CD4-positive, alpha-beta T cell treated with Interleukin-4 for 4 hours (primary cell): ENCODE measurements around the gene ARHGEF11.

Experiments used
- DNase-seq: peaks from one replicate; pipeline ENCODE4 v3.0.0-alpha.2; 2020

ARHGEF11 gene

DNA sequence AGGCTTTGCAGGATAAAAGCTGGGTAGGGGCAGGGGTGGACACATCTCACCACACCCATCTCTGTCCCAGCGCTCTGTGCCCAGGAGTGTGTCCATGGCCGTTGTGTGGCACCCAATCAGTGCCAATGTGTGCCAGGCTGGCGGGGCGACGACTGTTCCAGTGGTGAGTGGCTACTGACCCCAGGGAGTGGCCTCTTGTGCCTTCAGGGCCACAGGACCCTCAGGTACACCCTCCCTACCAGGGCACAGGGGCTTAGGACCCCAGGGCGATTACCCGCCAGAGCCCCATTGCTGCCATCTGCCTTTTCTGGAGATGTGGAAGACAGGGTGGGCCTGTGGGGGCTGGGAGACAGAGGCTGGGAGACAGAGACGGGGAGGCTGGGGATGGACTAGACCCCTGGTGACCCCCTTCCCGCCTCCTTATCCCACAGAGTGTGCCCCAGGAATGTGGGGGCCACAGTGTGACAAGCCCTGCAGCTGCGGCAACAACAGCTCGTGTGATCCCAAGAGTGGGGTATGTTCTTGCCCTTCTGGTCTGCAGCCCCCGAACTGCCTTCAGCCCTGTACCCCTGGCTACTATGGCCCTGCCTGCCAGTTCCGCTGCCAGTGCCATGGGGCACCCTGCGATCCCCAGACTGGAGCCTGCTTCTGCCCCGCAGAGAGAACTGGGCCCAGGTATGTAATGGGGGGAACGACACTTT, 139.2 kb downstream of the ARHGEF11 start:
- no peak for DNase-seq

DNA sequence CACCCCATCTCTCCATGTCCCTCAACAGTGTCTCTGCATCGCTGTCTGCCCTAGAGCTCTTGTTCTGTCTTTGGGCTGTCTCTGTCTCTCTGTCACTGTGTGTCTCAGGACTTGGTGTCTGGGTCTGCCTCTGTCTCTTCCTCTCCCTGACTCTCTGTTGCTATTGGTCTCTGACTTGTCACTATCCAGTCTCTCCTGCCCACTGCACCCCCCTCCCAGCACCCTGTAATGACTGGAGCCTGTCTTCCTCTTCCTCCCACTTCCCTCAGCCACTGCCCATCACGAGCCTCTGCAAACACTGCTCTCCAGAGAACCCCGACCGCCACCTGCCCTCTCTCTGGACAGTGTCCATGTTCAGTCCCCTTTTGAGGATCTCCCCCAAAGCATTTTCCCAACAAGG, 139.9 kb downstream of the ARHGEF11 start:
- DNase-seq: no peak

DNA sequence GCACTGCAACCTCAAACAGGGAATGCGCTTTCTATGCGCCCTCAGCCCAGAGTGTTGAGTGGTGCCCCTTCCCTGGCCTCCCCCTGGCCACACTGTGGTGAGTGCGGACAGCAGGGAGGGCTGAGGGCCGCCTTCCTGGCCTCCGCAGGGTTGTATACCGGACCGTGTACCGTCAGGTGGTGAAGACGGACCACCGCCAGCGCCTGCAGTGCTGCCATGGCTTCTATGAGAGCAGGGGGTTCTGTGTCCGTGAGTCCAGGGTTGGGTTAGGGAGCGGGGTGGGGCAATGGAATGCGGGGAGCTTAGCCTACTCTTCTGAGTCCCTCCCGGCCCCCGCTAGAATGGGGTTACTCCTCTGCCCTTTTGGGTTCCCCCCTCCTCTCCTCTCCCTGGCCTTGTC, 140.4 kb downstream of the ARHGEF11 start:
- no peak for DNase-seq

DNA sequence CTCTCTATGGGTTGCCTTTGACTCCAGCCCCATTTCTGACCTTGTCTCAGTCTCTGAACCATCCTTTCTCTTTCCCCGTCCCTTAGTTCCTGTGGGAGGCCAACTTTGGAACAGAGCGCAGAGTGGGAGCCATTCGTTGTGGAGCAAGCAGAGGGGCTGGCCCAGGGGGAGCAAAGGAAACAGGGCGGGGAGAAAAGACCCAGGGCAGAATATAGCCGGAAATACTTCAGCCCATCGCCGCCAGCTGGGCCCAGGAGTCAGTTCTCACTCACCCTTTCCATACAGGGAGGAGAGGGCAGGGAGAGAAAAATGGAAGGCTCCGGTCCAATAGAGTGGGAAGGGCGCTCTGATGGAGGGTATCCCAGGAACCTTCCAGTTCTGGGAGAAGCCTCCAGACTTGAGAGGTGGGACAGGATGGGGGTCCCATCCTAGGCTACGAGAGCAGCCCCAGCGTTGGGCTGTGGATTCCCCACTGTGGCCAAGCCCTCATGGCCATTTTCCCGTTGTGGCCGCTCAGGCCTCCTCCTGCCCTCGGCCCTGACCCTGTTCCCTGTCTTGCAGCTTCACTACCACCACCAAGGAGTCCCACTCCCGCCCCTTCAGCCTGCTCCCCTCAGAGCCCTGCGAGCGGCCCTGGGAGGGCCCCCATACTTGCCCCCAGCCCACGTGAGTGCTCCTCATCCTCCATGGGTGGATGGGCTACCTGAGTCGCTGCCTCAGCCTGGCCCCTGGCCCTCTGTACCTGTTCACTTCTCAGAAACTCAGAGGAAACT, 141.2 kb downstream of the ARHGEF11 start:
- DNase-seq: no peak

DNA sequence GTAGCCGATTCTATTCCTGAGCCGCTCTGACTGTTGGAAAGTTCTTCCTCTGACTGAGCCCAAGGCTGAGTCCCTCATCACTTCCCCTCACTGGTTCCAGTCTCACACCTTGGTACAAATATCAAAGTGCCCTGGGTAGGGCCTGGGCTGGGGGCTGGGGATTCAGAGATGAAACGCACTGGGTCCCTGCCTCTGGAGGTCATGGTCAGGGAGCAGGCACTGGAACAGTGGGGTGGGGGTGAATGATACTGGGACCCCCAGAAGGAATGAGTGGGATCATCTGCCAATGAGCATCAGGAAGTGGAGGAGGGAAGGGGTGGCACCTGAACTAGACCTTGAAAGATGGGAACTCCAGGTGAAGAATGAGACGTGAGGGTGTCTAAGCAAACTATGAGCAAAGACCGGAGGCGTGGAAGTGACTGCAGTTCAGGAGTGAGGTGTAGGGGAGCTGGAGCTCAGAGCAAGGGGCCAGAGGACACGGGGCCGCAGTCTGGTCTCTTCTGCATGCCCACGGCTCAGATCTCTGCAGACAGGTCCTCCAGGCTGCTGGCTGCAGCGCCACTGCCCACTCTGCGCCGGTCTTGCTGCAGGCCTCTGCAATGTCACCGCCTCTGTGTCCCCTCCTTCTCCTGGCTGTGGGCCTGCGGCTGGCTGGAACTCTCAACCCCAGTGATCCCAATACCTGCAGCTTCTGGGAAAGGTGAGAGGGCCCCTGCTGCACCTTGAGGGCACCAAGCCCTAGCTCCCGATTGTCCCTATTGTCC, 142.0 kb downstream of the ARHGEF11 start:
- no peak for DNase-seq

GRCh38 chr1:156901966-156902915, 143.3 kb downstream of the ARHGEF11 start:
- DNase-seq: no peak

- DNase-seq: no peak
Observed at GRCh38 chr1:156901590-156901900, 144.0 kb downstream of the ARHGEF11 start.

- DNase-seq: no peak
Observed at GRCh38 chr1:156900896-156901589, 144.5 kb downstream of the ARHGEF11 start.

DNA sequence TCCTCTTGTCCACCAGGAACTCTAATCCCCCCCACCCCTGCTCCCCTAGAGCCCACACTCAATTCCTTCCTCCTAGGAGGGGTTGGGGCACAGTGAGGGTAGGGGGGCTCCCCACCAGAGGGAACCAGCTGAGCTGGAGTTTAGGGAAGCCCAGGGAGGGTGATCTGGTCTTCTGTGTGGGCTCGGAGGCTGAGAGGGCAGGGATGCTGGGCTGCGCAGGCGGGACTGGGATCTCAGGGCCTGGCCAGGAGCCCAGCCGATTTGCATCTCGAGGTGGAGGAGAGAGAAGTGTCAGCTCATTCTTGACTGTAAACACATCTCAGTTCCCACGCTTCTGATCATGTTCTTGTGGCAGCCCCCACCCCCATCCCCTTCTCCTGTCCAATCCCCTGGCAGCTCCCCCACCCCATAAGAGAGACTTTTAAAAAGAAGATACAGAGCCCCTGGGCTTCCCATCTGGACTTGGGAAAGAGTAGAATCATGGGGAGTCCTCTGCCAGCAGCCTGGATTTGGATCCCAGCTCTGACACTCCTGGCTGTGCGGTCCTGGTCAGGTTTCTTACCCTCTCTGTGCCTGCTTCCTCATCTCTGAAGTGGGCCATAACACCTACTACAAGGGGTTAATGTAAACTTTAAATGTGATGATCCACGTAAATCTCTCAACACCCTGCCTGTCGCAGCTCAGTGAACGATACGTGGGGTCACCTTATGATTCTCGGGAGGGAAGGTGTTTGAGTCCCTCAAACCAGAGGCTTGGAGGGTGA, 145.4 kb downstream of the ARHGEF11 start:
- DNase-seq: no peak

GRCh38 chr1:156898971-156899664, 146.4 kb downstream of the ARHGEF11 start:
- DNase-seq: no peak

GRCh38 chr1:156898161-156898566, 147.4 kb downstream of the ARHGEF11 start:
- DNase-seq: no peak

DNA sequence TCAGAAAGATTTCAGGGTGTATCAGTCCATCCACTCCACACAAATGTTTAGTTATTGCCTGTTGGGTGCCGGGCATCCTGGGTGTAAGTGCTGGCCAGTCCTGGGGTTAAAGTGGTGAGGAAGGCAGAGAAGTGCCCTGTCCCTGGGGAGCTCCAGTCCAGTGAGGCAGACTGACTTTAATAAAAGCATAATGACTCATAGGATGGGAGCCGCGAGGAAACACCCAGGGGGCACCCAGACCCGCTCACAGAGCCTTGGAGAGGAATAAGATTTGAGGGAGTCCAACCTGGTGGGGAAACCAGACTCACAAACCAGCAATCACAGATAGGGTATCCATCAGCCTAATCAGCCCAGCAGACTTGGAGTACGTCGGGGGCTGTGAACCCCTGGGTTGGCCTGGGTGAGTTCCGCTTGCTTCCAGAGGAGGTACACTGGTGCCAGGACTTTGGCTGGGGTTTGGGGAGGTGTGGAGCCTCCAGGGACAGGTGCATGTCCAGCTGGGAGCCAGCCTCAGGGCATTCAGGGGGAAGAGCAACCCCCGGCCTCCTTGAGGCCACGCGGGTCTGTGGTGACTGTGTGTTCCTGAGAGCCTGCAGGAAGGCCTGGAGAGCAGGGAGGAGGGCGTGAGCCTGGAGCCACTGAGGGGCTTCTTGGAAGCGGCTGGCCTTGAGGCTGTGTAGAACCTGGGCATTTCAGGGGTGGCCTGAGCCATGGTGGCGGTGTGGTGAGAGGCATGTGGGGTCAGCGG, 148.3 kb downstream of the ARHGEF11 start:
- DNase-seq: no peak

DNA sequence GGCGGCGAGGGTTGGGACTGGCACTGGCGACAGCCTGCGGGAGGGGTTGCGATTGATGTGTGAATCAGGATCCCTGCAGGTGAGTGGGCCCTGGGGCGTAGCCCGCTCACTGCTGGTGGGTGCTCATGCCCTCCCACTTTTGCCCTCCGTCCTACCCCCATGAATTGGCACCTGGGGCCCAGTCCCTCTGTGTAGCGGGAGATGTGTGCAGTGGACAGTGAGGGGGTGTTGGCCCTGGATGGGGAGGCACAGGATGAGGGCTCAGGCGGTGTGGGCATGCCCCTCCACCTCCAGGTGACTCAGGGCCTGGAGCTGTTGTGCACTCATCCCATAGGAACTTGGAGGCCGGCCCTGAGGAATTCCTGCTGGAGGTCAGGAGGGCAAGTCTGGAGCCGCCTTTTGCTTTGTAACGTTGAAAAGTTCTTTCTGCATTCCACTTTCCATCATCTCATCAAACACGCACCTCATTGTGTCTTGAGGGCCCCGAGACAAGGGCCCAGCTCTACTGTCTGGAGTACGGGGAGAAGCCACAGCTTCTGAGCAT, 149.0 kb downstream of the ARHGEF11 start:
- no peak for DNase-seq

- no peak for DNase-seq
Observed at GRCh38 chr1:156895927-156896326, 149.6 kb downstream of the ARHGEF11 start.

DNA sequence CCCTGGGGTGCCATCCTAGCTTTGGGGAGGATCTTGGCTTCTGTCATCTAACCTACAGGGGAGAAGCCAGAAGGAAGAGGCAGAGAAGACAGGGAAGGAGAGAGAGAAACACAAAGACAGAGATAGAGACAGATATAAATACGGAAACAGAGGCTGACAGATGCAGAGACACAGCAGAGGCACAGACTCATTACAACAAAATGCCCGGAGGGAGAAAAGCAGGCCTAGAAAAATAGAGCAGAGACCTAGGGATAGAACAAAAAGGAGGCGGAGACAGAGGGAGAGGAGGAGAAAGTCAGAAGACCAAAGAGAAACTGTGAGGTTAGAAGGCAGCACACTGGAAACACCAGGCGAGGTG, 150.1 kb downstream of the ARHGEF11 start:
- DNase-seq: no peak

GRCh38 chr1:156894711-156895454, 150.7 kb downstream of the ARHGEF11 start:
- no peak for DNase-seq

DNA sequence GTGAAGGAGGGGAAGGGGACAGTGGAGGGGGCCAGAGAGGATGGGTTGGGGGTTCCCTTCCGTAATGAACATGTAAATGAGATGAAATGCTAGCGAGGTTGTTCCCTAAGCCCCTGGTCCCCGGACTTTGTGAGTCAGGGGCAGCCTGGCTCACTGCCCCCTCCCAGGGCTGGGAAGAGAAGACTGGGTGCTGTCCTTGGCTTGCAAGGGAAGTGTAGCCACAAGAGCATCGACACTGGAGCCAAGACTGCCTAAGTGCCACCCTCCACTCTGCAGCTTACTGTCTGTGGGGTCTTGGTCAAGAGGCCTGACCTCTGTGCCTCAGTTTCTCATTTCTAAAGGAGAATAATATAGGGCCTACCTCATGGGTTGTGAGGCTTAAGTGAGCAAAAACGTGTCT, 151.5 kb downstream of the ARHGEF11 start:
- DNase-seq: no peak

DNA sequence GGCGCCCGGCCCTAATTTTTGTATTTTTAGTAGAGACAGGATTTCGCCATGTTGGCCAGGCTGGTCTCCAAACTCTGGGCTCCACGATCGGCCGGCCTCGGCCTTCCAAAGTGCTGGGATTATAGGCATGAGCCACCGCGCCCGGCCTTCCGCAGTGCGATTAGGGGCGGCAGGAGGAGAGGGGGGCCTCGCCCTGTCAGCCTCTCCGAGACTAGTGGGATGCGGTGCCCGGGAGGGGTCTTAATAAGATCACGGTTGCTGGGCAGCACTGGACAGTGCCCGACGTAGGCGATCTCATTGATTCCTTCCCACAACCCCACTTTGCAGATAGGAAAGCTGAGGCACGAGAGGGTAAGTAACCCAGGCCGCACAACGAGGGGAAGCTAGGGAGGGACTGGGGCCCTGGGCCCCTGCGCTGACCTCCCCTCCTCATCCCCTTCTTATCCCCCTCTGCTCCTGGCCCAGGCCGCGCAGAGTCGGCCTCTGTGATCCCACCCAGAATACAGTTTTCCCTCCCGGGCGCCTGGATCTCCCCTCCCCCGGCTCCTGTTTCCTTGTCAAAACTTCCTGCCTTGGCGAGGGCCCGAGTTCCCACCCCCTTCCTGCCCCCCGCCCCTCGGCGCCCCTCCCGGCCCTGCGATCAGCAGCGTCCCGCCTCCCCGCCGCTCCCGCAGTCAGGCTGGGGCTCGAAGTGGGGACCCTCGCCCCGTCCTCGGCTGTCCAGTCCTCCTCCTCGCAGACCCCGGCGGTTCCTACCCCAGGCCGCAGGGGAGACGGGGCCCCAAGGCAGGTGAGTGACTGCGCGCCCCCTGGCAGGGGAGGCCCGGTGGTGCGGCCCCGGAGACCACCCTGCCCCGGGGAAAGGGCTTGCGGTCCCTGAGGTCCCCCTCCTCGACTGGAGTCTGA, 152.2 kb downstream of the ARHGEF11 start, which contains the start of gene PEAR1:
Gene PEAR1, plus strand, starts transcription at position 671 of the 906 bp plus-strand sequence. CDS start 10,209 bp downstream, outside the sequence.
- DNase-seq: no peak
